Measurements from ENCODE around the gene SYNGAP1. TPM values are rescaled to one million over a fixed set of nuclear protein-coding genes. Genes with fewer than 3 reads are reported as not detected.

SYNGAP1 gene
- total and polyA plus RNA-seq, 9 of the 15 experiments (the other 6 are each of a cell fraction or from before 2014, with no cell fraction given), result 0.01 to 22.8 (median 3.2) TPM

- TF ChIP-seq STAT6 (CRISPR knock-in tag; IDR thresholded peaks at IDR 0.05) (no peak), ZNF277 (CRISPR knock-in tag; IDR thresholded peaks at IDR 0.05; ENCODE audit: borderline replicate concordance) (no peak), ZNF224 (CRISPR knock-in tag; IDR thresholded peaks at IDR 0.05) (no peak), CTBP1 (IDR thresholded peaks at IDR 0.05; ENCODE audit: borderline replicate concordance) (peak; percentile 94), SNAPC5 (CRISPR knock-in tag; IDR thresholded peaks at IDR 0.05) (no peak), SMARCC2 (IDR thresholded peaks at IDR 0.05; ENCODE audit: low read depth) (no peak), HMG20A (CRISPR knock-in tag; conservative IDR thresholded peaks at IDR 0.05) (peak; percentile 57; the same call in 1 of the 2 replicates), ZNF184 (CRISPR knock-in tag; IDR thresholded peaks at IDR 0.05) (no peak), ELF2 (CRISPR knock-in tag; IDR thresholded peaks at IDR 0.05) (no peak), ZNF140 (CRISPR knock-in tag; IDR thresholded peaks at IDR 0.05) (no peak), SOX6 (IDR thresholded peaks at IDR 0.05) (peak; percentile 55), ZNF699 (CRISPR knock-in tag; IDR thresholded peaks at IDR 0.05; ENCODE audit: insufficient replicate concordance) (no peak), HDAC8 (tag; IDR thresholded peaks at IDR 0.05) (no peak), STAT5B (CRISPR knock-in tag; IDR thresholded peaks at IDR 0.05) (no peak), CBFB (CRISPR knock-in tag; IDR thresholded peaks at IDR 0.05) (no peak), ZKSCAN3 (CRISPR knock-in tag; IDR thresholded peaks at IDR 0.05) (no peak), NRF1 (conservative IDR thresholded peaks at IDR 0.05 in 1 of 2, IDR thresholded peaks at IDR 0.05 in 1 of 2) (0 out of 4 replicates have a peak, but pooled peaks of 1 of the 2 experiments have one; percentile 23), ZNF695 (CRISPR knock-in tag; IDR thresholded peaks at IDR 0.05) (no peak), TRIM25 (IDR thresholded peaks at IDR 0.05; ENCODE audit: borderline replicate concordance) (no peak), TCFL5 (CRISPR knock-in tag; conservative IDR thresholded peaks at IDR 0.05) (no peak), GTF2F1 (IDR thresholded peaks at IDR 0.05; ENCODE audit: low read depth, low read length) (no peak), CREB1 (IDR thresholded peaks at IDR 0.05) (no peak), CREB1 (CRISPR knock-in tag; IDR thresholded peaks at IDR 0.05) (no peak), JUNB (CRISPR knock-in tag; conservative IDR thresholded peaks at IDR 0.05) (no peak), HDAC1 (IDR thresholded peaks at IDR 0.05) (peak in 1 of 2 experiments; percentile 43; a peak in 1 of 4 replicates)
These were observed 39.4 kb upstream of the SYNGAP1 start (continued) for GRCh38 chr6:33380272-33380981.
